Measurements from ENCODE around the gene KRT74.

DNA sequence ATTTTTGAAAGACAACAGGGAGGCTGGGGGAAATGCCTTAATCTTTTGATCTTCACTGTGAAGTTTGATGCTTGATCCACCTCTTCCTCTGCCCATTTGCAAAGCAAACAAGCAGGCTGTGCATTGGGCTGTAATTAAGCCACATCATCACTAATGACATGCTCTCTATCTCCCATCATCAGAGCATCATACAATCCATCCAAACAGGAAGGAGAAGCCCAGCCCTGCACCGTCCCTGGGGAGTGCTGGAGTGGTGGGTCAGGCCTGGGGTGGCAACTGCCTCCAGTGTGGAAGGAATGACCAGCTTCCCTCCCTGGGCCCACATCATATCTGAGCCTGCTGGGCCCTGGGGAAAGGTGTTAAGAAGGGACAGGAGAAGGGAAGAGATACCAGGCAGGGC lies 6.9 kb upstream of the KRT74 start:
- TF ChIP-seq, protein P1, sequence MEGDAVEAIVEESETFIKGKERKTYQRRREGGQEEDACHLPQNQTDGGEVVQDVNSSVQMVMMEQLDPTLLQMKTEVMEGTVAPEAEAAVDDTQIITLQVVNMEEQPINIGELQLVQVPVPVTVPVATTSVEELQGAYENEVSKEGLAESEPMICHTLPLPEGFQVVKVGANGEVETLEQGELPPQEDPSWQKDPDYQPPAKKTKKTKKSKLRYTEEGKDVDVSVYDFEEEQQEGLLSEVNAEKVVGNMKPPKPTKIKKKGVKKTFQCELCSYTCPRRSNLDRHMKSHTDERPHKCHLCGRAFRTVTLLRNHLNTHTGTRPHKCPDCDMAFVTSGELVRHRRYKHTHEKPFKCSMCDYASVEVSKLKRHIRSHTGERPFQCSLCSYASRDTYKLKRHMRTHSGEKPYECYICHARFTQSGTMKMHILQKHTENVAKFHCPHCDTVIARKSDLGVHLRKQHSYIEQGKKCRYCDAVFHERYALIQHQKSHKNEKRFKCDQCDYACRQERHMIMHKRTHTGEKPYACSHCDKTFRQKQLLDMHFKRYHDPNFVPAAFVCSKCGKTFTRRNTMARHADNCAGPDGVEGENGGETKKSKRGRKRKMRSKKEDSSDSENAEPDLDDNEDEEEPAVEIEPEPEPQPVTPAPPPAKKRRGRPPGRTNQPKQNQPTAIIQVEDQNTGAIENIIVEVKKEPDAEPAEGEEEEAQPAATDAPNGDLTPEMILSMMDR (IDR thresholded peaks at IDR 0.05): no peak
- TF ChIP-seq POLR2AphosphoS5 (IDR thresholded peaks at IDR 0.05; ENCODE audit: low read depth, low read length) (no peak), TCF7L2 (IDR thresholded peaks at IDR 0.05; ENCODE audit: low read depth, low read length) (no peak)
- TF ChIP-seq, protein P2, sequence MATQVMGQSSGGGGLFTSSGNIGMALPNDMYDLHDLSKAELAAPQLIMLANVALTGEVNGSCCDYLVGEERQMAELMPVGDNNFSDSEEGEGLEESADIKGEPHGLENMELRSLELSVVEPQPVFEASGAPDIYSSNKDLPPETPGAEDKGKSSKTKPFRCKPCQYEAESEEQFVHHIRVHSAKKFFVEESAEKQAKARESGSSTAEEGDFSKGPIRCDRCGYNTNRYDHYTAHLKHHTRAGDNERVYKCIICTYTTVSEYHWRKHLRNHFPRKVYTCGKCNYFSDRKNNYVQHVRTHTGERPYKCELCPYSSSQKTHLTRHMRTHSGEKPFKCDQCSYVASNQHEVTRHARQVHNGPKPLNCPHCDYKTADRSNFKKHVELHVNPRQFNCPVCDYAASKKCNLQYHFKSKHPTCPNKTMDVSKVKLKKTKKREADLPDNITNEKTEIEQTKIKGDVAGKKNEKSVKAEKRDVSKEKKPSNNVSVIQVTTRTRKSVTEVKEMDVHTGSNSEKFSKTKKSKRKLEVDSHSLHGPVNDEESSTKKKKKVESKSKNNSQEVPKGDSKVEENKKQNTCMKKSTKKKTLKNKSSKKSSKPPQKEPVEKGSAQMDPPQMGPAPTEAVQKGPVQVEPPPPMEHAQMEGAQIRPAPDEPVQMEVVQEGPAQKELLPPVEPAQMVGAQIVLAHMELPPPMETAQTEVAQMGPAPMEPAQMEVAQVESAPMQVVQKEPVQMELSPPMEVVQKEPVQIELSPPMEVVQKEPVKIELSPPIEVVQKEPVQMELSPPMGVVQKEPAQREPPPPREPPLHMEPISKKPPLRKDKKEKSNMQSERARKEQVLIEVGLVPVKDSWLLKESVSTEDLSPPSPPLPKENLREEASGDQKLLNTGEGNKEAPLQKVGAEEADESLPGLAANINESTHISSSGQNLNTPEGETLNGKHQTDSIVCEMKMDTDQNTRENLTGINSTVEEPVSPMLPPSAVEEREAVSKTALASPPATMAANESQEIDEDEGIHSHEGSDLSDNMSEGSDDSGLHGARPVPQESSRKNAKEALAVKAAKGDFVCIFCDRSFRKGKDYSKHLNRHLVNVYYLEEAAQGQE (IDR thresholded peaks at IDR 0.05; ENCODE audit: insufficient read depth in 1 of 2, low read depth in 2 of 2, low read length in 1 of 2): no peak
